SIG-M5 treated with dmso at 0.1 percent for 504 hours (cell line): ENCODE results near the gene SMIM9.
"Not testable (repeated sequence)": the region's sequence is repeated elsewhere in the genome, so short reads cannot be mapped to it uniquely, and the experiment has no call there.

Experiments
- DNase-seq: peaks from one replicate; lab custom pipeline; 2025; ENCODE audit not compliant: unreplicated experiment; lab: John Stamatoyannopoulos, UW

The SMIM9 gene

DNA sequence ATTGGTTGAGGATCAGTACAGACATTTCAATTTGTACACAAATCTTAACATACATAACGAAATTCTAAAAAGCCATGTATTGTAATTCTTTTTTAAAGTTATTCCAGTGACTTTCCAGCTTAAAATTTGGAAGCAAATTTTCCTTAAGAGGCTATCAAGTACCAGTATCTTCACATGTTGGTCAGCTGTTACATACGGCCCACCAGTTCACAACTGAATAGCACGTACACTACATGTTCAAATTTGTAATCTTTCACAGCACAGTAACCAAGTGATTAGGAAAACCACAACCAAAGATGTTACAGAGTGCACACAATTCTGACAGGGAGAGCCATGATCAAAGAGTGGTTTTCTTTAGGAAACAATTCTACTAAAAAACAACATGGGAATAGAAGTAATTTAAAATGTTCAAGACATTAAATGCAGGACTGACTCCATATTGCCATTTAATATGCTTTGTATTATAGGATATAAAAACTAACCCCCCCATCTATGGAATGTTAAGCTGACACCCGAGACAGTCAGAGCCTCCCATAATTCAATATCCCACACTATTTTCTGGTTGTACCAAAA is 18.1 kb downstream of the SMIM9 start:
- DNase-seq = not testable (repeated sequence)

- DNase-seq = no peak
Measured at GRCh38 chrX:154815274-154815818, 19.1 kb downstream of the SMIM9 start.

- no peak for DNase-seq
Measured at GRCh38 chrX:154813801-154814200, 20.7 kb downstream of the SMIM9 start.

GRCh38 chrX:154812341-154813101 is 21.9 kb downstream of the SMIM9 start:
- no peak for DNase-seq

DNA sequence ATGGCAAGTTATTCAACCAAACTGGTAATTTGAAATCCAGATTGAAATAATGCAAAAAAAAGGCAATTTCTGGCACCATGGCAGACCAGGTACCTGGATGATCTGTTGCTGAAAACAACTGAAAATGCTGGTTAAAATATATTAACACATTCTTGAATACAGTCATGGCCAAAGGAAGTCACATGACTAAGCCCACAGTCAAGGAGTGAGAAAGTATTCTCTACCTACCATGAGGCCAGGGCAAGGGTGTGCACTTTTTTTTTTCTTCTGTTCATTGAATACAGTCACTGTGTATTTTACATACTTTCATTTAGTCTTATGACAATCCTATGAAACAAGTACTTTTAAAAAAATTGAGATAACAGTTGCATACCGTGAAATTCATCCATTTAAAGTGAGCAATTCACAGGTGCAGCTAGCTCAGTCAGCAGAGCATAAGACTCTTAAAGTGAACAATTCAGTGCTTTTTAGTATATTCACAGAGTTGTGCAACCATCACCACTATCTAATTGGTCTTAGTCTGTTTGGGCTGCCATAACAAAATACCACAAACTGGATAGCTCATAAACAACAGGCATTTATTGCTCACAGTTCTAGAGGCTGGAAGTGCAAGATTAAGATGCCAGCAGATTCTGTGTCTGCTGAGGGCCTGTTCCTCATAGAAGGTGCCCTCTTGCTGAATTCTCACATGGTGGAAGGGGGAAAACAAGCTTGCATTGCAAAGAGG is 24.4 kb downstream of the SMIM9 start:
- no peak for DNase-seq

- DNase-seq = no peak
Measured at GRCh38 chrX:154806837-154807501, 27.5 kb downstream of the SMIM9 start.

GRCh38 chrX:154805696-154806091 is 28.8 kb downstream of the SMIM9 start:
- peak; percentile 51 for DNase-seq

- DNase-seq = peak; percentile 73
Measured at GRCh38 chrX:154804957-154805695, 29.3 kb downstream of the SMIM9 start, which contains the start of gene MPP1. MPP1 (minus strand) TSS chrX:154805485; CDS start chrX:154805373, 112 bp downstream.

DNA sequence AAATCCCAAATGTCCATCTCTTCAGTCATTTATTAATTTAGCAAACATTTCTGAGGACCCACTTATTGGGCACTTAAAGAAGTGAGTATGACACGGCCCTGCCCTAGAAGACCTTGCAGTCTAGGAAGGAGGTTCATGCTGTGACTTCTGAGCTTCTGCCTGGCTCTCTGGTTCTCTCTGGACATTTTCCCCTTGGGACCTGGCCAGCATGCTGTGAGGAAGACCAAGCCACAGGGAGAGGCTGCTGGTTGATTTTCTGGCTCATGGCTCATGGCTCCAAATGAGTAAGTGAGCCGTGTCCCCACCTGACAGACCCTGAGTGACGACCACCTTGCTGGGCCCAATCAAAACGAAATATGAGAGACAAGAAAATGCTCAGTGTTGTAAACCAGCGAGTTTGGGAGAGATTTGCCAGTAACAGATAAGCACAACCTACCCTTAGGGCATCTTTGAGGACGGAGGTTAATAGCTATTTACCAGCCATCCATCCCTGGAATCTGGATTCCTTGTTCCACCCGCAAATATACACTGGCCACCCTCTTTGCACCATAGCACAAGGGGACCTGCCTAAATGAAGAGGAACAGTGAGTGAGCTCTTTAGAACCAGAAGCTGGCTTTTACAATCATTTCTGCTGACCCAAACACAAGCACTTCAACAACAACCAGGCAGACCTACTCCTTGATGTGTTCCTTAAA is 30.1 kb downstream of the SMIM9 start:
- no peak for DNase-seq

GRCh38 chrX:154802947-154803346 is 31.5 kb downstream of the SMIM9 start:
- no peak for DNase-seq

DNA sequence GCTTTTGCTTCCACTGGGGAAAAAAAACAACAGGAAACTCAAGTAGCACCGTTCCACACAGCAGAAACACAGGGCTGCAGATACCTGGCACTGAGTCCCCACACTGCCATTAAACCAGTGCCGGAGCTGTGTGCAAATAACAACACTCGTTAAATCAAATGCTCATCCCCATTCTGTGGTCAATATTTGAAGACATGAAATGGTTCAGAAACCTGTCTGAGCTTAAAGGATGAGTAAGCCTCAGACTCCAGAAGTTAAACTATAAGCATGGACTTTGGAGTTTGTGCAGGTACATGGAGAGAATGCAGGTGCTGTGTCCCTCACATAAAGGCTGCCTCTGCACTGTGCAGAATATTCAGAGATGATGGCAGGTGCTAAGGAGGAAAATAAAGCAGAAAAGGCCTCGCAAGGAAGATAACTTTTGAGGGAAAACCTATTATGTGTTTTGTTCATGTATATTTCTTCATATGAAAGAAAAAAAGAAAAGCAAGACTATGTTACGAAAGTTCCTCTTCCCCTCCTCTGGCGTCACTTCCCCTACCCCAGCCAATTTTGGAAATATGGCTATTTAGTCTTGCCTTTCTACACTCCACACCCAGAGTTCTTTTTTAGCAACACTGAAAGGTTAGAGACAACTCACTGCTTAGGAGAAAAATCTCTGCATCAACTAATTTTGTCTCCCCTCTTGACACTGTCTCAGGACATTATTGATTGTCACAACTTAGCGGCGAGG is 33.8 kb downstream of the SMIM9 start:
- peak; percentile 74 for DNase-seq

GRCh38 chrX:154799556-154800348 is 34.7 kb downstream of the SMIM9 start:
- no peak for DNase-seq

- DNase-seq = no peak
Measured at GRCh38 chrX:154797006-154797405, 37.5 kb downstream of the SMIM9 start.

GRCh38 chrX:154795016-154795415 is 39.4 kb downstream of the SMIM9 start:
- no peak for DNase-seq

DNA sequence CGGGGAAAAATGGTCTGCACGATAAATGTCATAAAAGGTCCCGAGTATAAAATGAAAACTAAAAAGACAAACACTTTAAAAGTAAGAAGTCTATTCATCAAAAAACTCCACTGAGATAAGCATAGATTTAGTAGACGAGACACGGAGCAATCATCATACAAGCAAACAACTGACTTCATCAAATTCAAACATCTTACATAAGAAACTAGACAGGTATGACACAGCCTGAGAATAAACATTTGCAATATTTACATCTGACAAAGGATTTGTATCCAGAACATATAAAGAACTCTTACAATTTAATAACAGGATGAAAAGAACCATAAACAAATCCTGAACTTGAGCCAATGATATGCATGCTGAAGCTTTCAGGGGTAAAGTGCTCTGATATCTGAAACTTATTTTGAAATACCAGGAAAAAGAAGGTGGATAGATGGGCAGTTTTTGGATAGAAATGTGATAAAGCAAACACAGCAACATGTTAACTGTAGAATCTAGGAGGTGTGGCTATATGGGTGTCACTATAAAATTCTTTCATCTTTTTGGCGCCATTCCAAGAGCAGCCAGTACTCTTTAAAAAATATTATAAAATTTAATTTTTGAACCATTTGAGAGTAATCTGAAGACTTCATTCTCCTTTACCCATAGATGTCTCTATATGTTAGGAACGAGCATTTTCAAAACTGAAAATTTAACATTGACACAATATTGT is 41.2 kb downstream of the SMIM9 start:
- no peak for DNase-seq

DNA sequence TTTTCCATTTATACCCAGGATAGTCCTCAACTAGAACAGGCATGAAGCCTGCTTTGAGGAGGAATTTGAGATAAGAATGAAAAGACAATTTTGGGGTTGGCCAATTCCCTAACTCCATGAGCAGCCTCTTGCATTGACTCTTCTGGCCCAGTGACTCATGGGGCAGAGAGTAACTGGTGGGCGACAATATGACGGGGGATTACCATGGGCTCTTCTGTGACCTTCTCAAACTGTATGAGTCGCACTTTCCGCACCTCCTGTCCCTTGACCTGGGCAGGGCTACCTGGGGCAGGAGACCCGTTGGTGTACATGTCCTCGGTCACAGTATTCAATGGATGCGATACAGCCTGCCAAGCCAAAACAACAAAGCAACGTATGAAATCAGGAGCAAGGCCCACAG is 42.5 kb downstream of the SMIM9 start:
- DNase-seq = no peak

DNA sequence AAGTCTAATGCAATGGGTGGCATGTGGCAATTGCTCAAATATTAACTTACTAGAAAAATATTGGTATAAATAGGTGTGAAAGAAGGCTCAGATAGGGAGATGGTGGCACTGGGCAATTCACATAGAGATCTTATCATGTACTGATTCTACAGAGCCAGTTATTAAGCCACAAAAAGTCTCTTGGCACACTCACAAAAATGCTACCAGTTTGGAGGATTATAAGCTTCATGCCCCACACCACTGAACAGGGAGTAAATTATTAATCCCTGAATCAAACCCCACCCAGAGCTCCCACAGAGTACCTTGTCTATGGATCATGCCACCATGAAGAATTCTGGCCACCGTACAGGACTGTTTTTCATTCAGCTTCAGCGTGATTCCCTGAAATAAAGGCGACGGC is 43.0 kb downstream of the SMIM9 start:
- no peak for DNase-seq

GRCh38 chrX:154785716-154786115 is 48.7 kb downstream of the SMIM9 start:
- DNase-seq = no peak
